Stimulated activated CD8-positive, alpha-beta memory T cell treated with anti-CD3 and anti-CD28 coated beads, Interleukin-7, amount 100 ng/mL, for 48 hours (primary cell): ENCODE measurements around the gene FPR2.
"Not testable (repeated sequence)": the region's sequence is repeated elsewhere in the genome, so short reads cannot be mapped to it uniquely, and the experiment has no call there.

Source experiments
- DNase-seq, 2 donors: peaks; one replicate each; pipeline ENCODE4 v3.0.0-alpha.2; 2020; ENCODE audit warnings: low read depth in 1 of 2; ENCODE audit errors: extremely low read depth in 1 of 2

The FPR2 gene

GRCh38 chr19:51803967-51804366 is 43.0 kb downstream of the FPR2 start:
- no peak for DNase-seq

GRCh38 chr19:51804789-51805188 is 43.8 kb downstream of the FPR2 start:
- DNase-seq, result not testable (repeated sequence)

- not testable (repeated sequence) for DNase-seq
These were observed 44.4 kb downstream of the FPR2 start for GRCh38 chr19:51805396-51805795.

GRCh38 chr19:51806571-51806970 is 45.6 kb downstream of the FPR2 start:
- DNase-seq, result not testable (repeated sequence)

GRCh38 chr19:51807111-51807701 is 46.2 kb downstream of the FPR2 start:
- DNase-seq, result no peak

GRCh38 chr19:51807925-51808324 is 46.9 kb downstream of the FPR2 start:
- DNase-seq, result no peak

GRCh38 chr19:51808333-51808986 is 47.5 kb downstream of the FPR2 start:
- no peak for DNase-seq

GRCh38 chr19:51809787-51810186 is 48.8 kb downstream of the FPR2 start:
- DNase-seq, result no peak

GRCh38 chr19:51810223-51810622 is 49.2 kb downstream of the FPR2 start:
- no peak for DNase-seq

GRCh38 chr19:51811344-51811743 is 50.4 kb downstream of the FPR2 start:
- DNase-seq, result no peak

- DNase-seq, result no peak
These were observed 54.1 kb downstream of the FPR2 start for GRCh38 chr19:51815043-51815442.

- DNase-seq, result no peak
These were observed 55.7 kb downstream of the FPR2 start for GRCh38 chr19:51816711-51817110.

- no peak for DNase-seq
These were observed 59.0 kb downstream of the FPR2 start for GRCh38 chr19:51820011-51820410.
